ENCODE results near the gene SETD7.
"Not testable (repeated sequence)": the region's sequence is repeated elsewhere in the genome, so short reads cannot be mapped to it uniquely, and the experiment has no call there.

Gene SETD7

GRCh38 chr4:139451997-139452396 lies 104.0 kb downstream of the SETD7 start:
- no peaks in the 10 kb centered on the region for H3K36me3 ChIP-seq (replicated peaks; ENCODE audit: insufficient read depth, low read length)
- no peaks in the 10 kb centered on the region for H3K9me3 ChIP-seq (replicated peaks; ENCODE audit: insufficient read depth, low read length)
- no peaks in the 10 kb centered on the region for H3K27me3 ChIP-seq (replicated peaks; ENCODE audit: insufficient read depth, low read length)
- no peak overlapping the region for H2AFZ ChIP-seq (ENCODE audit: low read length)
- H3K9me2 ChIP-seq (replicated peaks; ENCODE audit: insufficient read depth, low read length): no peaks in the 10 kb centered on the region
- H3F3A ChIP-seq (ENCODE audit: insufficient read depth, low read length): peaks cover 24% of the 10 kb centered on the region
- DNase-seq: no peak
- no peak for TF ChIP-seq EZH2 (optimal IDR thresholded peaks at IDR 0.05; ENCODE audit: low read depth, low read length)
- H3K9ac ChIP-seq (ENCODE audit: low read length): peak overlapping the region; percentile 91; the same call in 1 of the 2 replicates
- H3K27ac ChIP-seq (ENCODE audit: low read length): peak overlapping the region; percentile 95; the same call in 1 of the 2 replicates
- H3K4me3 ChIP-seq (ENCODE audit: low read length): peak overlapping the region; percentile 98
- H3K4me2 ChIP-seq (ENCODE audit: low read depth, low read length): peak overlapping the region; percentile 90
- H3K4me1 ChIP-seq (ENCODE audit: low read length): peaks cover 21% of the 10 kb centered on the region
- H3K79me2 ChIP-seq (ENCODE audit: low read length): peaks cover 62% of the 10 kb centered on the region
- H4K20me1 ChIP-seq (ENCODE audit: insufficient read depth, low read length): no peaks in the 10 kb centered on the region

- Histone ChIP-seq H3K27ac (ENCODE audit: low read length) (no peak overlapping the region), H3K9me3 (replicated peaks; ENCODE audit: insufficient read depth, low read length) (no peaks in the 10 kb centered on the region), H3K9me2 (replicated peaks; ENCODE audit: insufficient read depth, low read length) (no peaks in the 10 kb centered on the region), H3K4me3 (ENCODE audit: low read length) (no peak overlapping the region), H3K27me3 (replicated peaks; ENCODE audit: insufficient read depth, low read length) (no peaks in the 10 kb centered on the region), H3K4me2 (ENCODE audit: low read depth, low read length) (no peak overlapping the region), H3K9ac (ENCODE audit: low read length) (no peak overlapping the region), H3K79me2 (ENCODE audit: low read length) (peaks cover 48% of the 10 kb centered on the region), H3F3A (ENCODE audit: insufficient read depth, low read length) (peaks cover 24% of the 10 kb centered on the region), H4K20me1 (ENCODE audit: insufficient read depth, low read length) (no peaks in the 10 kb centered on the region), H3K4me1 (ENCODE audit: low read length) (peaks cover 12% of the 10 kb centered on the region), H3K36me3 (replicated peaks; ENCODE audit: insufficient read depth, low read length) (no peaks in the 10 kb centered on the region), H2AFZ (ENCODE audit: low read length) (no peak overlapping the region)
- no peak for TF ChIP-seq EZH2phosphoT487 (IDR thresholded peaks at IDR 0.05; ENCODE audit: low read length)
- TF ChIP-seq EZH2 (optimal IDR thresholded peaks at IDR 0.05; ENCODE audit: low read depth, low read length): no peak
- no peak for TF ChIP-seq CTCF (IDR thresholded peaks at IDR 0.05; ENCODE audit: low read length)
- no peak for DNase-seq
These were observed 105.4 kb downstream of the SETD7 start for GRCh38 chr4:139450586-139450985.

- H2AFZ ChIP-seq (ENCODE audit: low read length); H3K9ac ChIP-seq (ENCODE audit: low read length); H3K36me3 ChIP-seq (replicated peaks; ENCODE audit: insufficient read depth, low read length); H3K27ac ChIP-seq (ENCODE audit: low read length); DNase-seq; H3K9me2 ChIP-seq (replicated peaks; ENCODE audit: insufficient read depth, low read length); H3K4me2 ChIP-seq (ENCODE audit: low read depth, low read length); H3F3A ChIP-seq (ENCODE audit: insufficient read depth, low read length); H3K9me3 ChIP-seq (replicated peaks; ENCODE audit: insufficient read depth, low read length); H3K4me3 ChIP-seq (ENCODE audit: low read length); H3K27me3 ChIP-seq (replicated peaks; ENCODE audit: insufficient read depth, low read length); H3K4me1 ChIP-seq (ENCODE audit: low read length); H4K20me1 ChIP-seq (ENCODE audit: insufficient read depth, low read length): not testable (repeated sequence)
- H3K79me2 ChIP-seq (ENCODE audit: low read length): peaks cover 28% of the 10 kb centered on the region
These were observed 108.9 kb downstream of the SETD7 start for GRCh38 chr4:139447078-139447477.

Data from MM.1S (cell line).